HL-60 (cell line): ENCODE measurements around the gene MMP28.

ENCODE experiments used
- DNase-seq, 2 experiments: peaks; one replicate each; pipeline ENCODE4 v3.0.0-alpha.2; 2010 to 2020; ENCODE audit warnings: low read depth in 1 of 2, low spot score in 1 of 2
- H3K27ac ChIP-seq: fragments of 250-450 bp; sonication (Bioruptor Pico); replicated peaks from 2 replicates; pipeline ENCODE4 v1.5.1; 2020; ENCODE audit warnings: mild to moderate bottlenecking, moderate library complexity
- H3K27me3 ChIP-seq: fragments of 250-450 bp; sonication (Bioruptor Pico); 2 replicates; pipeline ENCODE4 v1.5.1; 2021; ENCODE audit warnings: mild to moderate bottlenecking, moderate library complexity; ENCODE audit not compliant: insufficient read depth, poor library complexity, severe bottlenecking
- H3K4me3 ChIP-seq: replicated peaks from 2 replicates; pipeline ENCODE4 v1.5.1; 2011; ENCODE audit warnings: mild to moderate bottlenecking, control low read depth, low read length; ENCODE audit not compliant: insufficient read depth
- CTCF ChIP-seq: IDR thresholded peaks from one replicate; pipeline ENCODE4 v1.5.1; 2011; ENCODE audit warnings: low read length, control low read depth, inconsistent platforms; ENCODE audit not compliant: insufficient read depth
- GABPA ChIP-seq: IDR thresholded peaks from 2 replicates; pipeline ENCODE4 v1.6.1; 2012; ENCODE audit warnings: low read depth
- POLR2AphosphoS5 ChIP-seq: IDR thresholded peaks from 2 replicates; pipeline ENCODE4 v1.6.1; 2012; ENCODE audit warnings: low read depth
- SPI1 ChIP-seq: IDR thresholded peaks from 2 replicates; pipeline ENCODE4 v1.6.1; 2012; ENCODE audit warnings: low read depth, mild to moderate bottlenecking, borderline replicate concordance
- TF ChIP-seq, protein P1 (sequence below): IDR thresholded peaks from 2 replicates; pipeline ENCODE4 v1.6.1; 2012; ENCODE audit warnings: low read depth; ENCODE audit not compliant: insufficient replicate concordance

The MMP28 gene

DNA sequence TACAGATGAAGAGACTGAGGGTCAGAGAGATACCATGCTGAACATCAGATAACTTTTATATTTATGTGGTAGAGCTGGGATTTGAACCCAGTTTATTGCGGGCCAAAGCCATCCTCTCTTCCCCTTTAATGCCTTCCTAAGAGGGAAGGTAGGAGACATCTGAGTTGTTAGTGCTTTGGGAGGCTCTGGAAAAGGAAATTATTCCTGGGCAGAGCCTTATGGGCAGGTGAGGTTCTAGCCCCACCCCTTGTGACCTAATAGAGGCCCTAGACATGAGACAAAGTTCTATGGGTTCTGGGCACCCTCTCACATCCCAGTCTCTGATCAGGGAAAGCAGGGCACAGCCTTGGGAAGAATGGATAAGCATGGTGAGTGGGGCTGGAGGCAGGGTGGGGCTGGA is 34.9 kb downstream of the MMP28 start, which contains the start of gene C17orf50:
Gene C17orf50, plus strand, starts transcription at position 301 of the 400 bp plus-strand sequence. Its CDS starts 55 bp downstream, at position 356.
- no peak within 1 kb of the TSS for H3K27ac ChIP-seq
- peaks cover 3% of the 10 kb centered on the region for H3K27me3 ChIP-seq
- no peak within 1 kb of the TSS for H3K4me3 ChIP-seq
- no peak for DNase-seq
- TF ChIP-seq CTCF (no peak), GABPA (no peak), SPI1 (no peak), POLR2AphosphoS5 (no peak)
- TF ChIP-seq, protein P1, sequence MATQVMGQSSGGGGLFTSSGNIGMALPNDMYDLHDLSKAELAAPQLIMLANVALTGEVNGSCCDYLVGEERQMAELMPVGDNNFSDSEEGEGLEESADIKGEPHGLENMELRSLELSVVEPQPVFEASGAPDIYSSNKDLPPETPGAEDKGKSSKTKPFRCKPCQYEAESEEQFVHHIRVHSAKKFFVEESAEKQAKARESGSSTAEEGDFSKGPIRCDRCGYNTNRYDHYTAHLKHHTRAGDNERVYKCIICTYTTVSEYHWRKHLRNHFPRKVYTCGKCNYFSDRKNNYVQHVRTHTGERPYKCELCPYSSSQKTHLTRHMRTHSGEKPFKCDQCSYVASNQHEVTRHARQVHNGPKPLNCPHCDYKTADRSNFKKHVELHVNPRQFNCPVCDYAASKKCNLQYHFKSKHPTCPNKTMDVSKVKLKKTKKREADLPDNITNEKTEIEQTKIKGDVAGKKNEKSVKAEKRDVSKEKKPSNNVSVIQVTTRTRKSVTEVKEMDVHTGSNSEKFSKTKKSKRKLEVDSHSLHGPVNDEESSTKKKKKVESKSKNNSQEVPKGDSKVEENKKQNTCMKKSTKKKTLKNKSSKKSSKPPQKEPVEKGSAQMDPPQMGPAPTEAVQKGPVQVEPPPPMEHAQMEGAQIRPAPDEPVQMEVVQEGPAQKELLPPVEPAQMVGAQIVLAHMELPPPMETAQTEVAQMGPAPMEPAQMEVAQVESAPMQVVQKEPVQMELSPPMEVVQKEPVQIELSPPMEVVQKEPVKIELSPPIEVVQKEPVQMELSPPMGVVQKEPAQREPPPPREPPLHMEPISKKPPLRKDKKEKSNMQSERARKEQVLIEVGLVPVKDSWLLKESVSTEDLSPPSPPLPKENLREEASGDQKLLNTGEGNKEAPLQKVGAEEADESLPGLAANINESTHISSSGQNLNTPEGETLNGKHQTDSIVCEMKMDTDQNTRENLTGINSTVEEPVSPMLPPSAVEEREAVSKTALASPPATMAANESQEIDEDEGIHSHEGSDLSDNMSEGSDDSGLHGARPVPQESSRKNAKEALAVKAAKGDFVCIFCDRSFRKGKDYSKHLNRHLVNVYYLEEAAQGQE: no peak

- H3K27me3 ChIP-seq: peaks cover 4% of the 10 kb centered on the region
- no peak overlapping the region for H3K27ac ChIP-seq
- H3K4me3 ChIP-seq: no peak overlapping the region
- no peak for DNase-seq
- TF ChIP-seq GABPA (no peak), CTCF (no peak), POLR2AphosphoS5 (no peak), SPI1 (no peak)
- TF ChIP-seq, protein P1: no peak
Measured at GRCh38 chr17:35757243-35757642, 38.2 kb downstream of the MMP28 start.

DNA sequence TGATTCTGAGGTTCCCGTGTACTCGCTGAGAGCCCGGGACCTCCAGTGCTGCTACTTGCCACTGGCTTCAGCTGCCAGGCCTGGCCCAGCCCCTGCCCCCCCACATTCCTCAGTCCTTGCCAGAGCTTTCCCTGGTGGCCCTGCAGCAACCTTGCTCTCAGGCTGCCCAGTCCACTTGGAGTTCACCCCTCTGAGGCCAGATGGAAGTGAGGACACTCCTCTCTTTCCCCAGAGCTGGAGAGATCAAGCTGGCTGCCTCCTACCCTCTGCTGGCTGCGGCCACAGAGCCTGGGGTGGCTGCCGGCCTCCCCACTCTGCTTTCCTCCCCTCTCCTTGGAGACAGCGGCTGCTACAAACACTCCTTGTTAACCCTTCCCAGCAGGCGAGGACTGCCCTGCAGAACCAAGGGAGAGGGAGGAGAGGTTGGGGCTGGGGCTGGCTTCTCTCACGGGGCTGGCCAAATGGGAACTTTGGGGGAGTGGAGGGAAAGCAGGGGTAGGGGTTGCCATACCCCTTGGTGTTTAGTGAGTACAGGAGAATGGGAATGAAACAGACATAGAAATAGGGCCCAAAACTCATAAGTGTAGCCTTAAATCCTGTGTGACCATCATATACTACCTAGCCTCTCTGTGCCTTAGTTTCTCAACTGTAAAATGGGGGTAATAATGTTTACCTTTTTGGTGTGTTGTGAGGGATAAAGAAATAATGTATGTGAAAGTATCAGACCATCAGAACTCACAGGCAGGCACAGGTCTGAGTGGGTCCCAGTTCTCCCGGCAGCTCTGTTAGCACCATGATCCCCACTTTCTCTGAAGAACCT is 42.3 kb downstream of the MMP28 start, which contains the start of gene GAS2L2:
Gene GAS2L2, minus strand, starts transcription at position 295 of the 820 bp plus-strand sequence. CDS start 389 bp downstream, outside the sequence.
- Histone ChIP-seq H3K27me3 (peaks cover 28% of the 10 kb centered on the region), H3K27ac (no peak within 1 kb of the TSS), H3K4me3 (no peak within 1 kb of the TSS)
- no peak for DNase-seq
- TF ChIP-seq, protein P1: no peak
- TF ChIP-seq SPI1: no peak
